H9 (cell line): Measurements from ENCODE around the gene SERTAD1. TPM values are rescaled to one million over a fixed set of nuclear protein-coding genes. Genes with fewer than 3 reads are reported as not detected.
"Not testable (repeated sequence)": the region's sequence is repeated elsewhere in the genome, so short reads cannot be mapped to it uniquely, and the experiment has no call there.

Experiments used
- DNase-seq: peaks from one replicate; pipeline ENCODE4 v3.0.0-alpha.2; 2017
- H2AFZ ChIP-seq: one replicate; pipeline ENCODE4 v1.6.1; 2013; ENCODE audit warnings: mild to moderate bottlenecking, low read length, control low read depth, moderate library complexity
- H2AK5ac ChIP-seq: 2 replicates; pipeline ENCODE4 v1.6.1; 2013; ENCODE audit warnings: low read length, control low read depth, mixed read lengths; ENCODE audit not compliant: insufficient read length
- H2BK120ac ChIP-seq: one replicate; pipeline ENCODE4 v1.6.1; 2013; ENCODE audit warnings: low read depth, mild to moderate bottlenecking, low read length, control low read depth, inconsistent platforms; ENCODE audit not compliant: poor library complexity, severe bottlenecking
- H2BK12ac ChIP-seq: 2 replicates; pipeline ENCODE4 v1.6.1; 2013; ENCODE audit warnings: low read length, control low read depth, mixed read lengths, low read depth; ENCODE audit not compliant: insufficient read length
- H2BK15ac ChIP-seq: 2 replicates; pipeline ENCODE4 v1.6.1; 2013; ENCODE audit warnings: low read depth, low read length, control low read depth
- H2BK20ac ChIP-seq: one replicate; pipeline ENCODE4 v1.6.1; 2013; ENCODE audit warnings: low read depth, mild to moderate bottlenecking, low read length, control low read depth, inconsistent platforms; ENCODE audit not compliant: poor library complexity, severe bottlenecking
- H2BK5ac ChIP-seq: 2 replicates; pipeline ENCODE4 v1.6.1; 2013; ENCODE audit warnings: low read length, control low read depth, mixed read lengths; ENCODE audit not compliant: insufficient read length
- H3K14ac ChIP-seq: 2 replicates; pipeline ENCODE4 v1.6.1; 2013; ENCODE audit warnings: low read length, control low read depth; ENCODE audit not compliant: insufficient read depth
- H3K18ac ChIP-seq: 2 replicates; pipeline ENCODE4 v1.6.1; 2013; ENCODE audit warnings: low read depth, mild to moderate bottlenecking, mixed read lengths, low read length, control low read depth; ENCODE audit not compliant: insufficient read length
- H3K23ac ChIP-seq: 2 replicates; pipeline ENCODE4 v1.6.1; 2013; ENCODE audit warnings: low read length, control low read depth, mixed read lengths, low read depth; ENCODE audit not compliant: insufficient read length
- H3K23me2 ChIP-seq: 2 replicates; pipeline ENCODE4 v1.6.1; 2013; ENCODE audit warnings: low read depth, mild to moderate bottlenecking, mixed read lengths, low read length, control low read depth; ENCODE audit not compliant: insufficient read length, poor library complexity, severe bottlenecking
- H3K27ac ChIP-seq: 2 replicates; pipeline ENCODE4 v1.5.1; 2013; ENCODE audit warnings: low read length, control low read depth, mixed read lengths, low read depth; ENCODE audit not compliant: insufficient read length
- H3K27me3 ChIP-seq: 2 replicates; pipeline ENCODE4 v1.6.1; 2013; ENCODE audit warnings: low read length, control low read depth, inconsistent platforms; ENCODE audit not compliant: insufficient read depth
- H3K4ac ChIP-seq: 2 replicates; pipeline ENCODE4 v1.6.1; 2013; ENCODE audit warnings: low read depth, mild to moderate bottlenecking, control low read depth, inconsistent platforms, low read length, moderate library complexity
- H3K4me1 ChIP-seq: 2 replicates; pipeline ENCODE4 v1.6.1; 2013; ENCODE audit warnings: low read length, control low read depth, inconsistent platforms; ENCODE audit not compliant: insufficient read depth
- H3K4me2 ChIP-seq: 2 replicates; pipeline ENCODE4 v1.6.1; 2013; ENCODE audit warnings: low read length, control low read depth, mixed read lengths; ENCODE audit not compliant: insufficient read length, insufficient read depth
- H3K56ac ChIP-seq: 2 replicates; pipeline ENCODE4 v1.6.1; 2013; ENCODE audit warnings: low read depth, mild to moderate bottlenecking, mixed read lengths, low read length, control low read depth; ENCODE audit not compliant: insufficient read length
- H3K79me1 ChIP-seq: 2 replicates; pipeline ENCODE4 v1.6.1; 2013; ENCODE audit warnings: low read depth, mild to moderate bottlenecking, moderate library complexity, low read length, control low read depth, inconsistent platforms; ENCODE audit not compliant: insufficient read depth, poor library complexity, severe bottlenecking
- H3K79me2 ChIP-seq: 2 replicates; pipeline ENCODE4 v1.6.1; 2013; ENCODE audit warnings: low read length, control low read depth, inconsistent platforms; ENCODE audit not compliant: insufficient read depth
- H3K9ac ChIP-seq: 2 replicates; pipeline ENCODE4 v1.6.1; 2013; ENCODE audit warnings: low read length, control low read depth, mixed read lengths; ENCODE audit not compliant: insufficient read length; ENCODE audit errors: extremely low read depth
- H3K9me3 ChIP-seq: one replicate; pipeline ENCODE4 v1.6.1; 2013; ENCODE audit warnings: low read depth, low read length, inconsistent platforms; ENCODE audit not compliant: control insufficient read depth
- H3T11ph ChIP-seq: one replicate; pipeline ENCODE4 v1.6.1; 2013; ENCODE audit warnings: mild to moderate bottlenecking, low read length, control low read depth, inconsistent platforms
- H4K20me1 ChIP-seq: one replicate; pipeline ENCODE4 v1.6.1; 2013; ENCODE audit not compliant: control insufficient read depth, insufficient read length, insufficient read depth
- H4K5ac ChIP-seq: 2 replicates; pipeline ENCODE4 v1.6.1; 2013; ENCODE audit warnings: low read depth, mild to moderate bottlenecking, mixed read lengths, low read length, control low read depth; ENCODE audit not compliant: insufficient read length
- H4K8ac ChIP-seq: replicated peaks from 2 replicates; pipeline ENCODE4 v1.6.1; 2013; ENCODE audit warnings: low read length, control low read depth, mixed read lengths, low read depth; ENCODE audit not compliant: insufficient read length
- H4K91ac ChIP-seq: 2 replicates; pipeline ENCODE4 v1.6.1; 2013; ENCODE audit warnings: low read depth, mild to moderate bottlenecking, moderate library complexity, mixed read lengths, low read length, control low read depth; ENCODE audit not compliant: insufficient read length
- H3K27ac Mint-ChIP-seq, 3 experiments: 2 replicates in 2 of 3; 3 replicates in 1 of 3; pipeline ENCODE4 v1.8.0; 2020 to 2021; ENCODE audit warnings: mixed read lengths in 3 of 3, mild to moderate bottlenecking in 1 of 3, moderate library complexity in 1 of 3
- H3K27me3 Mint-ChIP-seq: 2 replicates; pipeline ENCODE4 v1.8.0; 2021; ENCODE audit warnings: low read depth, mild to moderate bottlenecking, moderate library complexity, mixed read lengths
- H3K36me3 Mint-ChIP-seq, 3 experiments: 2 replicates in 2 of 3; 3 replicates in 1 of 3; pipeline ENCODE4 v1.8.0; 2020 to 2021; ENCODE audit warnings: low read depth in 3 of 3, mixed read lengths in 3 of 3; ENCODE audit not compliant: insufficient read depth in 1 of 3
- H3K4me1 Mint-ChIP-seq, 2 experiments: 2 replicates each; pipeline ENCODE4 v1.8.0; 2020; ENCODE audit warnings: mixed read lengths in 2 of 2
- H3K4me3 Mint-ChIP-seq, 2 experiments: 2 replicates in 1 of 2; 3 replicates in 1 of 2; pipeline ENCODE4 v1.8.0; 2020 to 2021; ENCODE audit warnings: mild to moderate bottlenecking in 2 of 2, mixed read lengths in 2 of 2, moderate library complexity in 1 of 2
- H3K9me3 Mint-ChIP-seq, 2 experiments: 2 replicates in 1 of 2; 3 replicates in 1 of 2; pipeline ENCODE4 v1.8.0; 2020; ENCODE audit warnings: mild to moderate bottlenecking in 2 of 2, mixed read lengths in 2 of 2, moderate library complexity in 1 of 2
- WGBS: extraction: QIAGEN DNeasy Blood & Tissue Kit; methylation state at CpG from one replicate; pipeline ENCODE4 v1.1.7; 2013; ENCODE audit warnings: missing lambda C conversion rate, low lambda C conversion rate, mixed read lengths; ENCODE audit not compliant: insufficient read length; ENCODE audit errors: extremely low coverage; 5-methylcytosine and 5-hydroxymethylcytosine counted together
- total RNA-seq: library from RNA; stranded (reverse); gene quantifications from 2 replicates; pipeline ENCODE4 v1.2.1, GENCODE V29; 2021
- TF ChIP-seq, protein P1 (sequence below): fragments of 200-600 bp; sonication (generic); conservative IDR thresholded peaks from 3 replicates; pipeline ENCODE4 v1.8.0; 2021; ENCODE audit warnings: antibody characterized with exemption, mild to moderate bottlenecking

SERTAD1 gene
- total RNA-seq, 1 experiment from 2014 or later, result 7.9 TPM

- no peaks in the 10 kb centered on the region for H3K4me1 ChIP-seq
- H2BK20ac ChIP-seq, result no peak overlapping the region
- no peak overlapping the region for H3K18ac ChIP-seq
- no peak overlapping the region for H2AK5ac ChIP-seq
- H2AFZ ChIP-seq, result no peak overlapping the region
- H3K9me3 Mint-ChIP-seq, result peaks cover 2 to 4% of the 10 kb centered on the region in 2 experiments; a peak in 3 of 5 replicates
- H3K27me3 ChIP-seq, result no peaks in the 10 kb centered on the region
- H3K27ac Mint-ChIP-seq, result no peak overlapping the region; a peak in 1 of 7 replicates
- no peaks in the 10 kb centered on the region for H4K20me1 ChIP-seq
- peaks cover 0 to 1% (median 0%) of the 10 kb centered on the region in 3 experiments; a peak in 2 of 7 replicates for H3K36me3 Mint-ChIP-seq
- no CpG with 5 or more reads among the region's 3 CpGs for WGBS
- no peak overlapping the region for H3K9ac ChIP-seq
- H3K4me1 Mint-ChIP-seq, result peaks cover 9 to 21% of the 10 kb centered on the region in 2 experiments
- no peak overlapping the region for H2BK120ac ChIP-seq
- H3K79me2 ChIP-seq, result no peaks in the 10 kb centered on the region
- H3K4me2 ChIP-seq, result no peak overlapping the region
- H2BK12ac ChIP-seq, result no peak overlapping the region
- H3T11ph ChIP-seq, result no peak overlapping the region
- no peak for DNase-seq
- TF ChIP-seq, protein P1, sequence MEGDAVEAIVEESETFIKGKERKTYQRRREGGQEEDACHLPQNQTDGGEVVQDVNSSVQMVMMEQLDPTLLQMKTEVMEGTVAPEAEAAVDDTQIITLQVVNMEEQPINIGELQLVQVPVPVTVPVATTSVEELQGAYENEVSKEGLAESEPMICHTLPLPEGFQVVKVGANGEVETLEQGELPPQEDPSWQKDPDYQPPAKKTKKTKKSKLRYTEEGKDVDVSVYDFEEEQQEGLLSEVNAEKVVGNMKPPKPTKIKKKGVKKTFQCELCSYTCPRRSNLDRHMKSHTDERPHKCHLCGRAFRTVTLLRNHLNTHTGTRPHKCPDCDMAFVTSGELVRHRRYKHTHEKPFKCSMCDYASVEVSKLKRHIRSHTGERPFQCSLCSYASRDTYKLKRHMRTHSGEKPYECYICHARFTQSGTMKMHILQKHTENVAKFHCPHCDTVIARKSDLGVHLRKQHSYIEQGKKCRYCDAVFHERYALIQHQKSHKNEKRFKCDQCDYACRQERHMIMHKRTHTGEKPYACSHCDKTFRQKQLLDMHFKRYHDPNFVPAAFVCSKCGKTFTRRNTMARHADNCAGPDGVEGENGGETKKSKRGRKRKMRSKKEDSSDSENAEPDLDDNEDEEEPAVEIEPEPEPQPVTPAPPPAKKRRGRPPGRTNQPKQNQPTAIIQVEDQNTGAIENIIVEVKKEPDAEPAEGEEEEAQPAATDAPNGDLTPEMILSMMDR, result no peak
- no peak overlapping the region for H4K91ac ChIP-seq
- H3K27me3 Mint-ChIP-seq, result no peaks in the 10 kb centered on the region
- H3K4ac ChIP-seq, result no peak overlapping the region
- no peak overlapping the region for H3K14ac ChIP-seq
- peaks cover 5% of the 10 kb centered on the region for H3K23me2 ChIP-seq
- no peak overlapping the region for H2BK15ac ChIP-seq
- H3K9me3 ChIP-seq, result no peaks in the 10 kb centered on the region
- H4K5ac ChIP-seq, result no peak overlapping the region
- no peaks in the 10 kb centered on the region for H3K79me1 ChIP-seq
- no peak overlapping the region for H3K27ac ChIP-seq
- no peak overlapping the region for H2BK5ac ChIP-seq
- H3K56ac ChIP-seq, result no peak overlapping the region
- no peak overlapping the region for H3K23ac ChIP-seq
- no peak overlapping the region; a peak in 1 of 5 replicates for H3K4me3 Mint-ChIP-seq
- no peak overlapping the region for H4K8ac ChIP-seq
These were observed 5.9 kb upstream of the SERTAD1 start for GRCh38 chr19:40431698-40432097.

DNA sequence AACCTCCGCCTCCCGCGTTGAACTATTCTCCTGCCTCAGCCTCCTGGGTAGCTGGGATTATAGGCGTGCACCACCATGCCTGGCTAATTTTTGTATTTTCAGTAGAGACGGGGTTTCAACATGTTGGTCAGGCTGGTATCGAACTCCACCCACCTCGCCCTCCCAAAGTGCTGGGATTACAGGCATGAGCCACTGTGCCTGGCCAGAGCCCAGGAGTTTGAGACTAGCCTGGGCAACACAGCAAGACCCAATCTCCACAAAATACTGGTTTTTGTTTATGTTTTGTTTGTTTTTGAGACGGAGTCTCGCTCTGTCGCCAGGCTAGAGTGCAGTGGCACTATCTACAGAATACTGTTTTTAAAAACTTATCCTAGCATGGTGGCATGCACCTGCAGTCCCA is 4.5 kb upstream of the SERTAD1 start:
- H3K79me1 ChIP-seq, H3K23ac ChIP-seq, H4K91ac ChIP-seq, H3K27me3 Mint-ChIP-seq, H2BK12ac ChIP-seq, H4K8ac ChIP-seq, H4K5ac ChIP-seq, H3K56ac ChIP-seq, H3K4me2 ChIP-seq, H3K27ac Mint-ChIP-seq, H3K27me3 ChIP-seq, H2AK5ac ChIP-seq, H3K9ac ChIP-seq, H3K79me2 ChIP-seq, H4K20me1 ChIP-seq, H2AFZ ChIP-seq, H3K9me3 ChIP-seq, H2BK20ac ChIP-seq, H3K4me1 ChIP-seq, H3K4ac ChIP-seq, H3K36me3 Mint-ChIP-seq, H3T11ph ChIP-seq, H2BK120ac ChIP-seq, H2BK15ac ChIP-seq, H2BK5ac ChIP-seq, DNase-seq, H3K18ac ChIP-seq, H3K9me3 Mint-ChIP-seq, H3K4me3 Mint-ChIP-seq, H3K14ac ChIP-seq, H3K27ac ChIP-seq: not testable (repeated sequence)
- H3K23me2 ChIP-seq, result peaks cover 11% of the 10 kb centered on the region
- no CpG with 5 or more reads among the region's 10 CpGs for WGBS
- H3K4me1 Mint-ChIP-seq, result peaks cover 12 to 22% of the 10 kb centered on the region in 2 experiments
